ENCODE measurements around the gene CEP192. TPM values are rescaled to one million over a fixed set of nuclear protein-coding genes. Genes with fewer than 3 reads are reported as not detected.
A peak's percentile ranks its signal among the peaks of the same experiment; 100 is the strongest.

CEP192 gene
- polyA plus RNA-seq, 1 donor (not counting 4 experiments of a cell fraction or from before 2014, with no cell fraction given): 16.6 TPM

DNA sequence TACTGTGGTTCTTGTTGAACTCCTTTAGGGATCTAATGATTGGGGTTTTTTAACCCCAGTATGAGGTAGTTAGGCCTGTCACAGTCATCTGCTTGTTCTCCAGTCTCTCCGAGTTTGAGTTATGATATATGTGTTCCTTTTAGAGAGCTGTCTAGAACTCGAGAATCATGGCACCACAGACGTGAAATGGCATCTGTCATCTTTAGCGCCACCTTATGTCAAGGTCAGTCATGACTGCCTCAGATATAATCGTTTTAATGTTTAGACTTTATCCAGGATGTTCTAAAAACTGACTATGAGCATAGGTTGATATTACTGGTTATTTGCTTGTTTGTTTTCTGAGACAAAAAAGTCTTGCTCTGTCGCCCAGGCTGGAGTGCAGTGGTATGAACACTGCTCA lies 112.2 kb downstream of the CEP192 start:
- H3K27ac ChIP-seq (ENCODE audit: control insufficient read depth, insufficient read depth, low read length): no peak overlapping the region
- H3K27me3 ChIP-seq (ENCODE audit: control insufficient read depth, extremely low read depth, insufficient read depth, low read length): no peaks in the 10 kb centered on the region
- no peak for DNase-seq (ENCODE audit: low read depth, low spot score)
- H2AFZ ChIP-seq (ENCODE audit: control insufficient read depth, low read length): no peak overlapping the region
- TF ChIP-seq, protein P1, sequence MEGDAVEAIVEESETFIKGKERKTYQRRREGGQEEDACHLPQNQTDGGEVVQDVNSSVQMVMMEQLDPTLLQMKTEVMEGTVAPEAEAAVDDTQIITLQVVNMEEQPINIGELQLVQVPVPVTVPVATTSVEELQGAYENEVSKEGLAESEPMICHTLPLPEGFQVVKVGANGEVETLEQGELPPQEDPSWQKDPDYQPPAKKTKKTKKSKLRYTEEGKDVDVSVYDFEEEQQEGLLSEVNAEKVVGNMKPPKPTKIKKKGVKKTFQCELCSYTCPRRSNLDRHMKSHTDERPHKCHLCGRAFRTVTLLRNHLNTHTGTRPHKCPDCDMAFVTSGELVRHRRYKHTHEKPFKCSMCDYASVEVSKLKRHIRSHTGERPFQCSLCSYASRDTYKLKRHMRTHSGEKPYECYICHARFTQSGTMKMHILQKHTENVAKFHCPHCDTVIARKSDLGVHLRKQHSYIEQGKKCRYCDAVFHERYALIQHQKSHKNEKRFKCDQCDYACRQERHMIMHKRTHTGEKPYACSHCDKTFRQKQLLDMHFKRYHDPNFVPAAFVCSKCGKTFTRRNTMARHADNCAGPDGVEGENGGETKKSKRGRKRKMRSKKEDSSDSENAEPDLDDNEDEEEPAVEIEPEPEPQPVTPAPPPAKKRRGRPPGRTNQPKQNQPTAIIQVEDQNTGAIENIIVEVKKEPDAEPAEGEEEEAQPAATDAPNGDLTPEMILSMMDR (optimal IDR thresholded peaks at IDR 0.05 in 1 of 3, IDR thresholded peaks at IDR 0.05 in 1 of 3, conservative IDR thresholded peaks at IDR 0.05 in 1 of 3; ENCODE audit: extremely low read depth in 1 of 3, insufficient read depth in 2 of 3, low read length in 3 of 3): peak in 2 of 3 experiments; percentile 20 to 47
- no peak for TF ChIP-seq EZH2 (IDR thresholded peaks at IDR 0.05; ENCODE audit: low read length)
- no peaks in the 10 kb centered on the region for H3K79me2 ChIP-seq (ENCODE audit: control insufficient read depth, insufficient read depth, low read length)
- H4K20me1 ChIP-seq (ENCODE audit: control insufficient read depth, extremely low read depth, insufficient read depth, low read length): no peaks in the 10 kb centered on the region
- H3K4me1 ChIP-seq (ENCODE audit: control insufficient read depth, extremely low read depth, insufficient read depth, low read length): no peaks in the 10 kb centered on the region
- H3K4me2 ChIP-seq (ENCODE audit: control insufficient read depth, extremely low read depth, insufficient read depth, low read depth, low read length): no peak overlapping the region
- peaks cover 10 to 20% of the 10 kb centered on the region in 2 experiments for H3K36me3 ChIP-seq (ENCODE audit: control insufficient read depth in 2 of 2, extremely low read depth in 1 of 2, insufficient read depth in 2 of 2, low read length in 2 of 2)
- no peaks in the 10 kb centered on the region for H3K9me1 ChIP-seq (ENCODE audit: control insufficient read depth, extremely low read depth, insufficient read depth, low read length)
- no peak overlapping the region for H3K9ac ChIP-seq (ENCODE audit: control insufficient read depth, extremely low read depth, insufficient read depth, low read length)
- no peaks in the 10 kb centered on the region for H3K9me3 ChIP-seq (ENCODE audit: control insufficient read depth, low read depth, low read length)
- dilution Hi-C loops (cut with MboI; ENCODE audit: extremely low pct_ligation_motif_present, low sequenced_read_pairs): no loop called here
- no peak overlapping the region for H3K4me3 ChIP-seq (ENCODE audit: control insufficient read depth in 2 of 3, extremely low read depth in 1 of 3, insufficient read depth in 2 of 3, low read depth in 1 of 3, low read length in 3 of 3)
- no peak for FAIRE-seq

DNA sequence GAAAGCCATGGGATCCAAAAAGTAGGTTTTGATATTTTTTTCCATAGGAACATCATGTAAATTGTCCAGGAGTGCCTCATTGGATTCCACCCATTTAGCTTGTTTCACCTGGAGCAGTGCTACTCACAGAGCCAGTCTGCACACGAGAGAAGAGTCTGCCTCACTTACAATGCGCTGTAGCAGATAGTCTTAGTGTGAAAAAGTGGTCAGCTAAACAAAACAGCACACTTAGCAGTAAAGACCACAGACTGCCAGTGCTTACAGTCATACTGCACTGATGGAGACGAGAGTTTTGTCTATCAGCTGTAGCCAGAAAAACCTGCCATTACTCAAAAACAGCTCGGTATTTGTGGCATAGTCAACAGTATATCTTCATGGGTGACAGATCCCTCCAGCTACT lies 113.9 kb downstream of the CEP192 start:
- no peaks in the 10 kb centered on the region for H3K27me3 ChIP-seq (ENCODE audit: control insufficient read depth, extremely low read depth, insufficient read depth, low read length)
- no peak overlapping the region for H2AFZ ChIP-seq (ENCODE audit: control insufficient read depth, low read length)
- dilution Hi-C loops (cut with MboI; ENCODE audit: extremely low pct_ligation_motif_present, low sequenced_read_pairs): no loop called here
- no peak for TF ChIP-seq EZH2 (IDR thresholded peaks at IDR 0.05; ENCODE audit: low read length)
- TF ChIP-seq, protein P1 (optimal IDR thresholded peaks at IDR 0.05 in 1 of 3, IDR thresholded peaks at IDR 0.05 in 1 of 3, conservative IDR thresholded peaks at IDR 0.05 in 1 of 3; ENCODE audit: extremely low read depth in 1 of 3, insufficient read depth in 2 of 3, low read length in 3 of 3): no peak
- H3K9me1 ChIP-seq (ENCODE audit: control insufficient read depth, extremely low read depth, insufficient read depth, low read length): no peaks in the 10 kb centered on the region
- no peak overlapping the region for H3K27ac ChIP-seq (ENCODE audit: control insufficient read depth, insufficient read depth, low read length)
- H3K36me3 ChIP-seq (ENCODE audit: control insufficient read depth in 2 of 2, extremely low read depth in 1 of 2, insufficient read depth in 2 of 2, low read length in 2 of 2): peaks cover 10 to 20% of the 10 kb centered on the region in 2 experiments
- no peaks in the 10 kb centered on the region for H4K20me1 ChIP-seq (ENCODE audit: control insufficient read depth, extremely low read depth, insufficient read depth, low read length)
- H3K4me3 ChIP-seq (ENCODE audit: control insufficient read depth in 2 of 3, extremely low read depth in 1 of 3, insufficient read depth in 2 of 3, low read depth in 1 of 3, low read length in 3 of 3): no peak overlapping the region
- no peak for FAIRE-seq
- H3K79me2 ChIP-seq (ENCODE audit: control insufficient read depth, insufficient read depth, low read length): no peaks in the 10 kb centered on the region
- no peak for DNase-seq (ENCODE audit: low read depth, low spot score)
- no peak overlapping the region for H3K9ac ChIP-seq (ENCODE audit: control insufficient read depth, extremely low read depth, insufficient read depth, low read length)
- H3K9me3 ChIP-seq (ENCODE audit: control insufficient read depth, low read depth, low read length): no peaks in the 10 kb centered on the region
- H3K4me2 ChIP-seq (ENCODE audit: control insufficient read depth, extremely low read depth, insufficient read depth, low read depth, low read length): no peak overlapping the region
- no peaks in the 10 kb centered on the region for H3K4me1 ChIP-seq (ENCODE audit: control insufficient read depth, extremely low read depth, insufficient read depth, low read length)

All from keratinocyte (primary cell).